Smooth muscle cell (in vitro differentiated cells): ENCODE measurements around the gene CCND1. TPM values are rescaled to one million over a fixed set of nuclear protein-coding genes. Genes with fewer than 3 reads are reported as not detected.

Experiments used
- DNase-seq: peaks from one replicate; lab custom pipeline; 2025; ENCODE audit not compliant: unreplicated experiment; lab: John Stamatoyannopoulos, UW
- H2AFZ ChIP-seq: fragments of 200-600 bp; sonication (generic); 2 replicates; pipeline ENCODE4 v1.6.0; 2016; ENCODE audit warnings: antibody characterized with exemption, low read depth, mild to moderate bottlenecking
- H3F3A ChIP-seq: fragments of 200-600 bp; sonication (generic); 2 replicates; pipeline ENCODE4 v1.6.0; 2017; ENCODE audit warnings: antibody characterized with exemption, low read depth
- H3K27ac ChIP-seq: fragments of 200-600 bp; sonication (generic); 2 replicates; pipeline ENCODE4 v1.5.1; 2016; ENCODE audit warnings: low read depth, mild to moderate bottlenecking
- H3K27me3 ChIP-seq: fragments of 200-600 bp; sonication (generic); 2 replicates; pipeline ENCODE4 v1.6.1; 2016; ENCODE audit warnings: low read depth, mild to moderate bottlenecking
- H3K36me3 ChIP-seq: fragments of 200-600 bp; sonication (generic); 2 replicates; pipeline ENCODE4 v1.5.1; 2016; ENCODE audit warnings: low read depth
- H3K4me1 ChIP-seq: fragments of 200-600 bp; sonication (generic); 2 replicates; pipeline ENCODE4 v1.5.1; 2016; ENCODE audit warnings: low read depth
- H3K4me2 ChIP-seq: fragments of 200-600 bp; sonication (generic); 2 replicates; pipeline ENCODE4 v1.6.0; 2016; ENCODE audit warnings: mild to moderate bottlenecking
- H3K4me3 ChIP-seq: fragments of 200-600 bp; sonication (generic); 2 replicates; pipeline ENCODE4 v1.5.1; 2016; ENCODE audit warnings: mild to moderate bottlenecking
- H3K79me2 ChIP-seq: fragments of 200-600 bp; sonication (generic); 2 replicates; pipeline ENCODE4 v1.6.0; 2016; ENCODE audit warnings: low read depth, mild to moderate bottlenecking
- H3K9ac ChIP-seq: fragments of 200-600 bp; sonication (generic); 2 replicates; pipeline ENCODE4 v1.6.0; 2016; ENCODE audit warnings: low read depth
- H3K9me3 ChIP-seq: fragments of 200-600 bp; sonication (generic); replicated peaks from 2 replicates; pipeline ENCODE4 v1.5.1; 2016; ENCODE audit warnings: low read depth
- H4K20me1 ChIP-seq: fragments of 200-600 bp; sonication (generic); 2 replicates; pipeline ENCODE4 v1.6.0; 2016; ENCODE audit warnings: low read depth
- CTCF ChIP-seq: fragments of 200-600 bp; sonication (generic); IDR thresholded peaks from 2 replicates; pipeline ENCODE4 v1.5.1; 2017; ENCODE audit warnings: borderline replicate concordance, mild to moderate bottlenecking, antibody characterized with exemption; ENCODE audit not compliant: insufficient read depth, poor library complexity, severe bottlenecking
- WGBS: methylation state at CpG from one replicate; pipeline ENCODE4 v1.1.7; 2016; ENCODE audit warnings: low lambda C conversion rate; 5-methylcytosine and 5-hydroxymethylcytosine counted together
- polyA plus RNA-seq: library from polyadenylated mRNA; unstranded; fragments of >200 nt; fragmentation: Nextera tagmentation; extraction: Ambion mirVana; gene quantifications from 2 replicates; pipeline ENCODE4 v1.2.1, GENCODE V29; 2016
- total RNA-seq: library from RNA; depleted of rRNA; stranded (reverse); fragments of >200 nt; gene quantifications from 2 replicates; pipeline ENCODE4 v1.2.3, GENCODE V29; 2014

The CCND1 gene
- total and polyA plus RNA-seq, 2 experiments from 2014 or later = 281 to 482 TPM

- Histone ChIP-seq H4K20me1 (no peaks in the 10 kb centered on the region), H3K4me1 (peaks cover 28% of the 10 kb centered on the region), H3K27me3 (peaks cover 34% of the 10 kb centered on the region), H3K4me2 (no peak overlapping the region), H3K27ac (no peak overlapping the region), H3K9me3 (no peaks in the 10 kb centered on the region), H3K4me3 (no peak overlapping the region), H3F3A (no peaks in the 10 kb centered on the region), H3K36me3 (no peaks in the 10 kb centered on the region), H3K9ac (no peak overlapping the region), H2AFZ (no peak overlapping the region), H3K79me2 (no peaks in the 10 kb centered on the region)
- no peak for TF ChIP-seq CTCF
- no peak for DNase-seq
- WGBS = 90% methylated on average over 13 of the region's 13 CpGs
These were observed 58.3 kb downstream of the CCND1 start for GRCh38 chr11:69699213-69699612.

- peaks cover 47% of the 10 kb centered on the region for H3K27me3 ChIP-seq
These were observed 59.6 kb downstream of the CCND1 start for GRCh38 chr11:69700278-69701140.

GRCh38 chr11:69702239-69702691 lies 61.3 kb downstream of the CCND1 start:
- H3K27ac ChIP-seq = no peak overlapping the region
- no peaks in the 10 kb centered on the region for H3F3A ChIP-seq
- peak overlapping the region; percentile 77 for H3K4me2 ChIP-seq
- no peaks in the 10 kb centered on the region for H3K36me3 ChIP-seq
- WGBS = 3% methylated on average over 26 of the region's 35 CpGs
- H4K20me1 ChIP-seq = no peaks in the 10 kb centered on the region
- peaks cover 42% of the 10 kb centered on the region for H3K4me1 ChIP-seq
- peak overlapping the region; percentile 18 for H3K4me3 ChIP-seq
- H3K9me3 ChIP-seq = no peaks in the 10 kb centered on the region
- H3K9ac ChIP-seq = no peak overlapping the region
- no peaks in the 10 kb centered on the region for H3K79me2 ChIP-seq
- H2AFZ ChIP-seq = no peak overlapping the region
- no peak for TF ChIP-seq CTCF
- DNase-seq = no peak
- H3K27me3 ChIP-seq = peaks cover 65% of the 10 kb centered on the region

More at GRCh38 chr11:69700278-69701140, 59.6 kb downstream of the CCND1 start:
- Histone ChIP-seq H3K4me1 (peaks cover 40% of the 10 kb centered on the region), H3F3A (no peaks in the 10 kb centered on the region), H3K79me2 (no peaks in the 10 kb centered on the region), H3K4me3 (no peak overlapping the region), H3K4me2 (peak overlapping the region; percentile 76), H3K9me3 (no peaks in the 10 kb centered on the region), H3K27ac (no peak overlapping the region), H4K20me1 (no peaks in the 10 kb centered on the region), H2AFZ (no peak overlapping the region), H3K9ac (no peak overlapping the region), H3K36me3 (no peaks in the 10 kb centered on the region)
- 24% methylated on average over 20 of the region's 20 CpGs for WGBS
- TF ChIP-seq CTCF = no peak
- DNase-seq = peak; percentile 41
